Measurements from ENCODE around the gene CSKMT.

CSKMT gene

GRCh38 chr11:62666259-62666926 lies 1.3 kb downstream of the CSKMT start:
- peak; percentile 43 for DNase-seq (ENCODE audit: low read depth)
- peak overlapping the region; percentile 100 for H3K4me3 ChIP-seq (ENCODE audit: low read depth, low read length)

DNA sequence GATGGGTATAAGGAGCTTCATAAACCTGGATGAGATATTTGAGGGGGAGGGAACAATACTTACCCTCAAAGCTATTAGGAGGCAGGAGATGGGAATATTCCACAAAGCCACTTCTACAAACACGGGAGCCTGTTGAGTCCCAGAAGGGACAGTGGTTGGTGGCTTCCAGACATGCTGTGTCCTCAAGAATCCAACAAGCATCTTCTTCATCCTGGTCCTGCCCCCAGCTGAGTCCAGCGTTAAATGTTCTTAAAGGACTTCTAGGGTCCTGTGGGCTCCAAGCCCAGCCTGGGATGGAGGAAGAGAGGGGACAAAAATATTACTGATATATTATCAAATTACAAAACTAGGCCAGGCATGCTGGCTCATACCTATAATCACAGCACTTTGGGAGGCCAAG lies 2.3 kb downstream of the CSKMT start:
- peak; percentile 36 for DNase-seq (ENCODE audit: low read depth)
- TF ChIP-seq CTCF (IDR thresholded peaks at IDR 0.05; ENCODE audit: low read depth, low read length) (no peak), POLR2A (IDR thresholded peaks at IDR 0.05; ENCODE audit: extremely low read depth, insufficient read length) (peak; percentile 29), MYC (IDR thresholded peaks at IDR 0.05; ENCODE audit: low read depth, low read length) (no peak)
- TF ChIP-seq, protein P1, sequence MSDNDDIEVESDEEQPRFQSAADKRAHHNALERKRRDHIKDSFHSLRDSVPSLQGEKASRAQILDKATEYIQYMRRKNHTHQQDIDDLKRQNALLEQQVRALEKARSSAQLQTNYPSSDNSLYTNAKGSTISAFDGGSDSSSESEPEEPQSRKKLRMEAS (IDR thresholded peaks at IDR 0.05; ENCODE audit: low read depth, low read length) = no peak
- peak overlapping the region; percentile 100 for H3K4me3 ChIP-seq (ENCODE audit: low read depth, low read length)

More at GRCh38 chr11:62666259-62666926, 1.3 kb downstream of the CSKMT start:
- TF ChIP-seq MYC (IDR thresholded peaks at IDR 0.05; ENCODE audit: low read depth, low read length) = no peak
- TF ChIP-seq, protein P1 (IDR thresholded peaks at IDR 0.05; ENCODE audit: low read depth, low read length) = peak; percentile 2; the same call in 1 of the 2 replicates

GRCh38 chr11:62669420-62670161 lies 4.5 kb downstream of the CSKMT start:
- peak overlapping the region; percentile 86 for H3K4me3 ChIP-seq (ENCODE audit: low read depth, low read length)
- TF ChIP-seq MYC (IDR thresholded peaks at IDR 0.05; ENCODE audit: low read depth, low read length) = no peak
- TF ChIP-seq, protein P1 (IDR thresholded peaks at IDR 0.05; ENCODE audit: low read depth, low read length) = no peak
- TF ChIP-seq POLR2A (IDR thresholded peaks at IDR 0.05; ENCODE audit: extremely low read depth, insufficient read length) = no peak
- TF ChIP-seq CTCF (IDR thresholded peaks at IDR 0.05; ENCODE audit: low read depth, low read length) = no peak
- peak; percentile 33 for DNase-seq (ENCODE audit: low read depth)

GRCh38 chr11:62671236-62671607 lies 6.1 kb downstream of the CSKMT start:
- TF ChIP-seq POLR2A (IDR thresholded peaks at IDR 0.05; ENCODE audit: extremely low read depth, insufficient read length) (no peak), CTCF (IDR thresholded peaks at IDR 0.05; ENCODE audit: low read depth, low read length) (no peak), MYC (IDR thresholded peaks at IDR 0.05; ENCODE audit: low read depth, low read length) (peak; percentile 64)
- TF ChIP-seq, protein P1 (IDR thresholded peaks at IDR 0.05; ENCODE audit: low read depth, low read length) = peak; percentile 52
- DNase-seq (ENCODE audit: low read depth) = no peak
- peak overlapping the region; percentile 86 for H3K4me3 ChIP-seq (ENCODE audit: low read depth, low read length)

DNA sequence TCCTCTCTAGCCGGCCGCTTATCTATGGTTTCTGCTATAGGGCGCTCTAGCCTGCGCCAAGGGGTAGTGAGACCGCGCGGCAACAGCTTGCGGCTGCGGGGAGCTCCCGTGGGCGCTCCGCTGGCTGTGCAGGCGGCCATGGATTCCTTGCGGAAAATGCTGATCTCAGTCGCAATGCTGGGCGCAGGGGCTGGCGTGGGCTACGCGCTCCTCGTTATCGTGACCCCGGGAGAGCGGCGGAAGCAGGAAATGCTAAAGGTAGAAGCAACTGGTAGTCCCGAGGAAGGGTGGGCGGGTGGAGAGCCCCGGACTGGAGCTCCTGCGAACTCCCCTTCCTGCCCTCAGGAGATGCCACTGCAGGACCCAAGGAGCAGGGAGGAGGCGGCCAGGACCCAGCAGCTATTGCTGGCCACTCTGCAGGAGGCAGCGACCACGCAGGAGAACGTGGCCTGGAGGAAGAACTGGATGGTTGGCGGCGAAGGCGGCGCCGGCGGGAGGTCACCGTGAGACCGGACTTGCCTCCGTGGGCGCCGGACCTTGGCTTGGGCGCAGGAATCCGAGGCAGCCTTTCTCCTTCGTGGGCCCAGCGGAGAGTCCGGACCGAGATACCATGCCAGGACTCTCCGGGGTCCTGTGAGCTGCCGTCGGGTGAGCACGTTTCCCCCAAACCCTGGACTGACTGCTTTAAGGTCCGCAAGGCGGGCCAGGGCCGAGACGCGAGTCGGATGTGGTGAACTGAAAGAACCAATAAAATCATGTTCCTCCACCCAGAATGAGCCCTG lies 6.7 kb downstream of the CSKMT start, which contains the start of the genes LBHD1 and UQCC3:
TSS of gene LBHD1 (minus strand) at position 660 of the 782 bp plus-strand sequence. CDS start 2,236 bp downstream, outside the sequence.
TSS of gene UQCC3 (plus strand) at position 66 of the 782 bp plus-strand sequence. CDS start at position 139, 73 bp downstream.
- TF ChIP-seq POLR2A (IDR thresholded peaks at IDR 0.05; ENCODE audit: extremely low read depth, insufficient read length) (peak; percentile 97), MYC (IDR thresholded peaks at IDR 0.05; ENCODE audit: low read depth, low read length) (peak; percentile 85; the same call in 1 of the 2 replicates), CTCF (IDR thresholded peaks at IDR 0.05; ENCODE audit: low read depth, low read length) (no peak)
- TF ChIP-seq, protein P1 (IDR thresholded peaks at IDR 0.05; ENCODE audit: low read depth, low read length) = peak; percentile 93
- peak; percentile 99 for DNase-seq (ENCODE audit: low read depth)
- peak within 1 kb of the TSS; percentile 86 for H3K4me3 ChIP-seq (ENCODE audit: low read depth, low read length)

Data from NB4 (cell line).